NT2/D1 (cell line): Measurements from ENCODE around the gene EPHB2.

Experiments used
- DNase-seq: peaks from one replicate; pipeline ENCODE4 v3.0.0-alpha.2; 2011; ENCODE audit warnings: low read depth, low spot score
- H3K27me3 ChIP-seq: 2 replicates; pipeline ENCODE4 v1.6.0; 2011; ENCODE audit warnings: mild to moderate bottlenecking; ENCODE audit not compliant: insufficient read length, insufficient read depth
- H3K36me3 ChIP-seq: 2 replicates; pipeline ENCODE4 v1.6.1; 2011; ENCODE audit warnings: mild to moderate bottlenecking, low read length, mixed read lengths; ENCODE audit not compliant: insufficient read depth, insufficient read length
- H3K4me1 ChIP-seq: 2 replicates; pipeline ENCODE4 v1.5.1; 2011; ENCODE audit not compliant: insufficient read depth, insufficient read length
- H3K4me3 ChIP-seq: 2 replicates; pipeline ENCODE4 v1.5.1; 2011; ENCODE audit warnings: low read depth; ENCODE audit not compliant: insufficient read length
- H3K9ac ChIP-seq: 2 replicates; pipeline ENCODE4 v1.6.0; 2011; ENCODE audit warnings: low read depth; ENCODE audit not compliant: insufficient read length
- H3K9me3 ChIP-seq: 2 replicates; pipeline ENCODE4 v1.5.1; 2011; ENCODE audit warnings: mild to moderate bottlenecking, low read length; ENCODE audit not compliant: insufficient read depth
- SUZ12 ChIP-seq: IDR thresholded peaks from 2 replicates; pipeline ENCODE4 v1.6.1; 2011; ENCODE audit not compliant: insufficient read length, insufficient read depth; ENCODE audit errors: extremely low read depth
- YY1 ChIP-seq: IDR thresholded peaks from 2 replicates; pipeline ENCODE4 v1.6.1; 2011; ENCODE audit not compliant: insufficient read length, insufficient read depth
- ZNF274 ChIP-seq: IDR thresholded peaks from 2 replicates; pipeline ENCODE4 v1.6.1; 2011; ENCODE audit warnings: mild to moderate bottlenecking, low read depth, low read length

The EPHB2 gene

GRCh38 chr1:22738522-22738921 lies 27.9 kb downstream of the EPHB2 start:
- Histone ChIP-seq H3K27me3 (no peaks in the 10 kb centered on the region), H3K4me3 (no peak overlapping the region), H3K36me3 (no peaks in the 10 kb centered on the region), H3K9me3 (no peaks in the 10 kb centered on the region), H3K9ac (no peak overlapping the region), H3K4me1 (peaks cover 9% of the 10 kb centered on the region)
- no peak for DNase-seq
- TF ChIP-seq SUZ12: no peak
- no peak for TF ChIP-seq YY1
- no peak for TF ChIP-seq ZNF274

DNA sequence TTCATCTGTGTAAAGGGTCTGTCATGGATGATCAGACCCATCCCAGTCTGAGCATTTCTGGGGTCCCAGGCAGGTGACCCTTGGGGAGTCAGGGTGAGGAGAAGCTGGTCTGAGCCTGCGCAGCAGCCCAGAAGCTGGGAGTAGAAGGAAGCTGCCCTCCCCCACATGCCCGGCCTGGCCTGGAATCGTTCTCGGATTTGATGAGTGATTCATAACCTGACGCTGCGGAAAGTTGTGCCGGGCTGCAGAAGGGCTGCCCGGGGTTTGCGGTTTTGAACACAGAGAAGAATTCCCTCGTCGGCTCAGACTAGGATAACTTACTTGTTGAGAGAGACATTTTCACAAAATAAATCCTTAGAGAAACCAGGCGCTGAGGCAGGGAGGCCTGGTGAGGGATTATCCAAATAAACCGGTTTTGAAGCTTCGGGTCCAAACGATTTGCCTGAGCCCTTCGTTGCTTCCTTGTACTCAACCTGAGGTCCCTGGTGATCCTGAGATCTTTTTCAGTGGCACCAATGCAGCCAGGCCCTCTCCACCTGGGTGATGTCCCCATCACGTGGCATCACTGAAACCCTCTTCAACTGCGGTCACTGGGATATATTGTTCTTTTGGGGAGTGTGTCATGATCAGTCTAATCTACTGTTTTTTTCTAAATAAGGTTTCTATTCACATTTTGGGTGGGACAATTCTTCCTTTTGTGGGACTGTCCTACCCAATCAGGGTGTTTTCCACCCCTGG lies 29.2 kb downstream of the EPHB2 start:
- Histone ChIP-seq H3K36me3 (no peaks in the 10 kb centered on the region), H3K27me3 (no peaks in the 10 kb centered on the region), H3K4me3 (no peak overlapping the region), H3K4me1 (peaks cover 9% of the 10 kb centered on the region), H3K9ac (no peak overlapping the region), H3K9me3 (no peaks in the 10 kb centered on the region)
- no peak for TF ChIP-seq YY1
- no peak for TF ChIP-seq ZNF274
- no peak for TF ChIP-seq SUZ12
- no peak for DNase-seq

DNA sequence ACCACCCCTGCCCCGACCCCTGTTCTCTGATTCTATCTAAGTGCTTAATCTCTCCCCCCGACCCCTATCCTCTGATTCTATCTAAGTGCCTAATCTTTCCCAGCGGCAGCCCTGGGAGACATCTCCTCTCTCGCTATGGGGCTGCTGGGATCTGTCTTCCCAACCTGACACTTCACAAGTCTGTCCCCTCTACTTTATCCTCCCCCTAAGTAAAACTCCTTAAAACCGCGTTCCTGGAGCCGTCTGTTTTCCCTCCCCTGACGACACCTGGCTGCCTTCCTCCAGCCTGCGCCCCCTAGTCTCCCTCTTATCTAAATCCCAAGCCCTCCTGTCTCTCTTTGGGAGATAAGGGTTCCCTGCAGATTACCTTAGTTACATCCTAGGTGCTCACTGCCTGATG lies 30.5 kb downstream of the EPHB2 start:
- Histone ChIP-seq H3K4me1 (peaks cover 7% of the 10 kb centered on the region), H3K27me3 (no peaks in the 10 kb centered on the region), H3K4me3 (no peak overlapping the region), H3K9me3 (no peaks in the 10 kb centered on the region), H3K36me3 (no peaks in the 10 kb centered on the region), H3K9ac (no peak overlapping the region)
- no peak for TF ChIP-seq SUZ12
- TF ChIP-seq ZNF274: no peak
- no peak for DNase-seq

DNA sequence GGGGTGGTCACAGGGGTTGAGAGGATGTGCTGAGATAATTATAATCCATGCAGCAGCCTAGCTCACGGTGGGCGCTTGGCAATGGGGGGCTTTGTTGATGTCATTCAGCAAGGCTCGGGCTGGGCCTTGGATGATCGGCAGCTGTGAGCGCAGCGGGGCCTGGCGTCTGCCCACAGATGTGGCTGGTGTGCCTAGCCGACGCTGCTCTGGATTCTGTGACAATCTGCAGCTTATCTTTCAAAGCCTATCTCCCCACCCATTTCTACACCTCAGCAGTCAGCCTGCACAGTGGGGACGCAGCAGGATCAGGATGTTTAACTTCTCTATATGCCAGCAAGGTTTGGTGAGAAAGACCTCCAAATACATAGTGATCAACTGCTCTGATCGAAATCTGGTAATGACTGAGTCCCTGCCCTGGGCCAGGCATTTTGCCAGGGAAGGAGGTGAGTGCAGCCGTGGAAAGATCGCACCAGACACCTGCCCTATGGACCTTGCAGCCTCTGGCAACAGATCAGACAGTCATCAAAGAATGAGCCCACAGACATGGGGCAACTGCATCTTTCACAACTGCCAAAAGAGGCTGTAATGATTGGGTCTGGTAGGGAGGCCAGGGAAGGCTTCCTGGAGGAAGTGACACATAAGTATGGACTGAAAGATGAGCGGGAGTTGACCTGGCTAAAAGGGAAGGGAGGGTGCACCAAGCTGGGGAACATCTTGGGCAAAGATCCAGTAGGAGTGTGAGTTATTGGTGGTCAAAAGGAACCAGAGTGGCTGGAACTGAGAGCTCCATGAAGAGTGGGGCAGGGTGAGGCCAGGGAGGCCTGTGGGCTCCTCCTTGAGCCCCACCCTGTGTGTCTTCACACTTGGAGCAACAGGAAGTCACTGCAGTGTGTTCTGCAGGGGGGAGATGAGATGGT lies 35.3 kb downstream of the EPHB2 start:
- TF ChIP-seq YY1 (no peak), SUZ12 (no peak), ZNF274 (no peak)
- H3K9ac ChIP-seq: no peak overlapping the region
- DNase-seq: no peak

DNA sequence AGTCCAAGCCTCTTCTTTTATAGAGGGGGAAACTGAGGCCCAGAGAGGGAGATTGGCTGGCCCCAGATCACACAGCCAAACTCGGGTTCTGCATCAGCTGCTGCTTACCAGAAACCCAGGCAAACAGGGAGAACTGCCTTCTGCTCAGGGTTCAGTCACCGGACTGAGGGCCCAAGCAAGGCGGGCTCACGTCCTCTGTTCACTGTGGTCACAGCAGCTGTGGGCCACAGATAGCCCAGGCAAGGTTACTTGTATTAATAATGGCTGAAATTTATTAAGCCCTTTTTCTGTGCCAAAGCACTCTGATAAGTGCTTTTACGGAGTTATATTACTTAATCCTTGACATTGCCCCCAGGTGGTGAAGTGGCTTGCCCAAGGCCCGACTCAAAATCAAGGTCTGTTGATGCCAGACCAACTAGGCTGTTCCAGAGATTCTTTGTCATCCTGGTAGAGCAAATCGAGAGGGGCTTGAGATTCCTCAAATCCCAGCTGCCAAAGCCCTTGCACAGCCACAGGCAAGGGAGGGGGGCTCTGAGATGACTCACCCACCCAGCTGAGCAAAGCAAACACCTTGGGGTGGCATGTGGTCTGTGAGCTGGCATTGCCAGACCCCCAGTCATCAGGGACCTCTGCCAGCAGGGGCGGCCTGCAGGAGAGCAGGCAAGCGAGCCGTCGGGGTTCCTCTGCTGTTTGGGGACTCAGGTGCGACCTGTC lies 36.5 kb downstream of the EPHB2 start:
- Histone ChIP-seq H3K9ac (no peak overlapping the region), H3K36me3 (no peaks in the 10 kb centered on the region), H3K27me3 (no peaks in the 10 kb centered on the region), H3K9me3 (no peaks in the 10 kb centered on the region), H3K4me3 (no peak overlapping the region), H3K4me1 (no peaks in the 10 kb centered on the region)
- DNase-seq: no peak
- TF ChIP-seq ZNF274 (no peak), YY1 (no peak), SUZ12 (no peak)

More for the DNA sequence above, 35.3 kb downstream of the EPHB2 start:
- Histone ChIP-seq H3K4me1 (no peaks in the 10 kb centered on the region), H3K36me3 (no peaks in the 10 kb centered on the region), H3K9me3 (no peaks in the 10 kb centered on the region), H3K4me3 (no peak overlapping the region), H3K27me3 (no peaks in the 10 kb centered on the region)

- Histone ChIP-seq H3K4me1 (no peaks in the 10 kb centered on the region), H3K9ac (no peak overlapping the region), H3K36me3 (no peaks in the 10 kb centered on the region), H3K4me3 (no peak overlapping the region), H3K27me3 (no peaks in the 10 kb centered on the region), H3K9me3 (no peaks in the 10 kb centered on the region)
- TF ChIP-seq SUZ12: no peak
- TF ChIP-seq YY1: no peak
- TF ChIP-seq ZNF274: no peak
- DNase-seq: no peak
These were observed 37.1 kb downstream of the EPHB2 start for GRCh38 chr1:22747735-22748073.

GRCh38 chr1:22749503-22749902 lies 38.9 kb downstream of the EPHB2 start:
- Histone ChIP-seq H3K27me3 (no peaks in the 10 kb centered on the region), H3K36me3 (no peaks in the 10 kb centered on the region), H3K4me1 (no peaks in the 10 kb centered on the region), H3K4me3 (no peak overlapping the region), H3K9me3 (no peaks in the 10 kb centered on the region), H3K9ac (no peak overlapping the region)
- TF ChIP-seq SUZ12 (no peak), YY1 (no peak), ZNF274 (no peak)
- DNase-seq: no peak
